Prostate gland (tissue), 2 donors: ENCODE measurements around the gene MPZL3.
A peak's percentile ranks its signal among the peaks of the same experiment; 100 is the strongest.

Source experiments
- CTCF ChIP-seq, 4 experiments: fragments of 200-600 bp in 2 of 4; fragments of 450-650 bp in 2 of 4; sonication (generic) in 2 of 4; IDR thresholded peaks; 1 replicate in 3 of 4; 2 replicates in 1 of 4; pipeline ENCODE4 v1.5.1; 2016 to 2019; ENCODE audit warnings: antibody characterized with exemption in 4 of 4, mild to moderate bottlenecking in 2 of 4, moderate library complexity in 2 of 4
- POLR2A ChIP-seq: fragments of 450-650 bp; IDR thresholded peaks from one replicate; pipeline ENCODE4 v1.6.1; 2016; ENCODE audit warnings: antibody characterized with exemption, mild to moderate bottlenecking

DNA sequence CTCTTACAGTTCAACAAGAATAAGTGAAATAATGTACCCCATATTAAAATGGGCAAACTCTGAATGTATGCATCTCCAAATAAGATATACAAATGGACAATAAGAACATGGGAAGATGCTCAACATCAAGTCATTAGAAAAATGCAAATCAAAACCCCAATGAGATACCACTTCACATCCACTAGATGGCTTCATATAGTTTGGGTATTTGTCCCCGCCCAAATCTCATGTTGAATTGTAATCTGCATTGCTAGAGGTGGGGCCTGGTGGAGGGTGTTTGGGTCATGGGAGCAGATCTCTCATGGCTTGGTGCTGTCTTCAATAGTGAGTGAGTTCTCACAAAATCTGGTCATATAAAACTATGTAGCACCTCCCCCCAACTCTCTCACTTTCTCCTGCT, 6.2 kb upstream of the MPZL3 start:
- peak in 1 of 4 experiments; percentile 40 for TF ChIP-seq CTCF (IDR thresholded peaks at IDR 0.05)
- no peak for TF ChIP-seq POLR2A
